Measurements from ENCODE around the gene PTPRC. TPM values are rescaled to one million over a fixed set of nuclear protein-coding genes. Genes with fewer than 3 reads are reported as not detected.

Gene PTPRC
- total RNA-seq, 1 experiment from 2014 or later, result not detected

- POLR2A ChIA-PET (ENCODE audit: low non-redundant PET), result no interaction called here
- Histone ChIP-seq H3K4me3 (ENCODE audit: low read depth, low read length, poor library complexity, severe bottlenecking) (no peak overlapping the region), H3K27me3 (replicated peaks; ENCODE audit: insufficient read depth, low read depth, low read length, poor library complexity) (no peaks in the 10 kb centered on the region), H3K9me3 (ENCODE audit: low read depth, low read length, poor library complexity, severe bottlenecking) (no peaks in the 10 kb centered on the region), H3K36me3 (ENCODE audit: insufficient read depth, low read length, poor library complexity, severe bottlenecking) (no peaks in the 10 kb centered on the region), H3K4me1 (ENCODE audit: insufficient read depth, low read length, poor library complexity, severe bottlenecking) (no peaks in the 10 kb centered on the region), H3K27ac (ENCODE audit: low read depth, low read length, poor library complexity, severe bottlenecking) (no peak overlapping the region)
- TF ChIP-seq EZH2 (IDR thresholded peaks at IDR 0.05; ENCODE audit: borderline replicate concordance, low read depth, low read length, poor library complexity, severe bottlenecking), result no peak
- TF ChIP-seq CTCF (conservative IDR thresholded peaks at IDR 0.05; ENCODE audit: low read depth, low read length), result no peak
- no TSS peak for BruUV-seq (replicated peaks)
- intact Hi-C loops (cut with micrococcal nuclease; ENCODE audit: unreplicated experiment), result no loop called here
- CTCF ChIA-PET, result no interaction called here
- no peak for DNase-seq (ENCODE audit: low spot score)
These were observed 87.6 kb downstream of the PTPRC start for GRCh38 chr1:198726455-198726854.

DNA sequence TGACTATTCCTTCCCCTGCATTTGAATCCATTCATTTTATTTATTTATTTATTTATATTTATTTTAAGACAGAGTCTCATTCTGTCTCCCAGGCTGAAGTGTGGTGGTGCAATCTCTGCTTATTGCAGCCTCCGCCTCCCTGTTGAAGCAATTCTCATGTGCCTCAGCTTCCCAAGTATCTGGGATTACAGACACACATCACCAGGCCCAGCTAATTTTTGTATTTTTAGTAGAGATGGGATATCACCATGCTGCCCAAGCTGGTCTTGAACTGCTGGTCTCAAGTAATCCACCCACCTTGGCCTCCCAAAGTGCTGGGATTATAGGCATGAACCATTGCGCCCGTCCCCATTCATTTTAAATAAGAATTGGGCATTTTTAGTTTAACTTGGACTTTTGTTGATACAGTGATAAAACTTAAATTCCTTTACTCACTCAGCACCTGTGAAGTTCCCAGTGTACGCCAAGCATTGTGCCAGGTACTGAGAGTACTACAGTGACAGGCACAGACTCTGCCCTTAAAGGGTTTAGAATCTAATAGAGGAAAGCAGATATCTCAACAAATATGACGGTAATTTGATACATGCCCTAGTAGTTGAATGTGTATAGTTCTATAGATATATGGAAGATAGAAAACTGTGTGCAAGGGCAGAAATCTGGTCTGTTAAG lies 90.5 kb downstream of the PTPRC start:
- Histone ChIP-seq H3K27me3 (replicated peaks; ENCODE audit: insufficient read depth, low read depth, low read length, poor library complexity) (no peaks in the 10 kb centered on the region), H3K4me3 (ENCODE audit: low read depth, low read length, poor library complexity, severe bottlenecking) (no peak overlapping the region), H3K27ac (ENCODE audit: low read depth, low read length, poor library complexity, severe bottlenecking) (no peak overlapping the region), H3K9me3 (ENCODE audit: low read depth, low read length, poor library complexity, severe bottlenecking) (no peaks in the 10 kb centered on the region), H3K4me1 (ENCODE audit: insufficient read depth, low read length, poor library complexity, severe bottlenecking) (no peaks in the 10 kb centered on the region), H3K36me3 (ENCODE audit: insufficient read depth, low read length, poor library complexity, severe bottlenecking) (no peaks in the 10 kb centered on the region)
- POLR2A ChIA-PET (ENCODE audit: low non-redundant PET), result no interaction called here
- CTCF ChIA-PET, result no interaction called here
- no TSS peak for BruUV-seq (replicated peaks)
- TF ChIP-seq CTCF (conservative IDR thresholded peaks at IDR 0.05; ENCODE audit: low read depth, low read length) (no peak), EZH2 (IDR thresholded peaks at IDR 0.05; ENCODE audit: borderline replicate concordance, low read depth, low read length, poor library complexity, severe bottlenecking) (no peak)
- no peak for DNase-seq (ENCODE audit: low spot score)
- intact Hi-C loops (cut with micrococcal nuclease; ENCODE audit: unreplicated experiment), result no loop called here

- H3K27me3 ChIP-seq (replicated peaks; ENCODE audit: insufficient read depth, low read depth, low read length, poor library complexity), result no peaks in the 10 kb centered on the region
- intact Hi-C loops (cut with micrococcal nuclease; ENCODE audit: unreplicated experiment), result no loop called here
- no peaks in the 10 kb centered on the region for H3K4me1 ChIP-seq (ENCODE audit: insufficient read depth, low read length, poor library complexity, severe bottlenecking)
- BruUV-seq (replicated peaks), result no TSS peak
- no peak overlapping the region for H3K27ac ChIP-seq (ENCODE audit: low read depth, low read length, poor library complexity, severe bottlenecking)
- ChIA-PET POLR2A (ENCODE audit: low non-redundant PET) (no interaction called here), CTCF (no interaction called here)
- H3K4me3 ChIP-seq (ENCODE audit: low read depth, low read length, poor library complexity, severe bottlenecking), result no peak overlapping the region
- no peaks in the 10 kb centered on the region for H3K9me3 ChIP-seq (ENCODE audit: low read depth, low read length, poor library complexity, severe bottlenecking)
- H3K36me3 ChIP-seq (ENCODE audit: insufficient read depth, low read length, poor library complexity, severe bottlenecking), result no peaks in the 10 kb centered on the region
- DNase-seq (ENCODE audit: low spot score), result no peak
- TF ChIP-seq EZH2 (IDR thresholded peaks at IDR 0.05; ENCODE audit: borderline replicate concordance, low read depth, low read length, poor library complexity, severe bottlenecking) (no peak), CTCF (conservative IDR thresholded peaks at IDR 0.05; ENCODE audit: low read depth, low read length) (no peak)
These were observed 92.1 kb downstream of the PTPRC start for GRCh38 chr1:198730952-198731351.

All from A673 (cell line).